Stimulated activated CD8-positive, alpha-beta memory T cell treated with anti-CD3 and anti-CD28 coated beads, Interleukin-15, amount 100 ng/mL, for 1 hour (primary cell): ENCODE measurements around the gene TTC21A.
"Not testable (repeated sequence)": the region's sequence is repeated elsewhere in the genome, so short reads cannot be mapped to it uniquely, and the experiment has no call there.

ENCODE experiments used
- DNase-seq: peaks from one replicate; pipeline ENCODE4 v3.0.0-alpha.2; 2020; ENCODE audit warnings: low read depth

The TTC21A gene

DNA sequence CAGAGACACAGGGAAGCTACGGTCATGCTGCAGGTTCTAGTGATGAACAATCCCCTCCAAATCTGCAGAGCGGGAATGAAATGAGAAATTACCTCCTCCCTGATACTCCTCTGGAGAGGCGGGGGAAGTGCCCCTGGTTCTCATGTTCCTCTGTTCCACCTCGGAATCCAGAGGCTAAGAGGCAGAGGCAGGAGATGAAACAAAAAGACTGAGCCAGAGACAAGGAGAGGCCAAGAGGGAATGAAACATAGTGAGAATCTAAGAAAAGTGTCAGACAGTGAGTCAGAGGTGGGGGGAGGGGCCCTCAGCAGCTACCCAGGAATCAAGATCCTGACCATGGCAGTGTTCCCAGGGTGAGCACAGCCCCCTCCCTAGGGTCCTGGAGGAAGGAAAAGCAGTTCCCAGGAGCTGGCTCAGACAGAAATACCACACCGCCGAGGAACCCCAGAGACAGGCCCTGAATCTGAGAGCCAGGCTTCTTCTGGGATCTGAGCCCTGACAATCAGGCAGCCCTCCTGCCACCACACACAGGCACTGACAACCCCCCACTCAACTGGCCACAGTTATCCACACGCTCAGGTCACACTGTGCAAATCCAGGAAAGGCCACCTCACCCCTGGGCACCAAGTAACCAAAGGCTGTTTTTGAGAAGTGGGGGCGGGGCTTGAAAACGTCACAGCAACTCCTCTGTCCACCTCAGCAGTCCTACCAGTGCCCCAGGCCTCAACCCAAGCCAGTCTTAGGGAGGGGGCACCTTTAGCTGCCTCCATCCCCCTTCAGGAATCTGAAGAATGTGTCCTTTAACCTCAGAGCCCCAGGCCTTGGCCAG is 43.5 kb downstream of the TTC21A start:
- no peak for DNase-seq

DNA sequence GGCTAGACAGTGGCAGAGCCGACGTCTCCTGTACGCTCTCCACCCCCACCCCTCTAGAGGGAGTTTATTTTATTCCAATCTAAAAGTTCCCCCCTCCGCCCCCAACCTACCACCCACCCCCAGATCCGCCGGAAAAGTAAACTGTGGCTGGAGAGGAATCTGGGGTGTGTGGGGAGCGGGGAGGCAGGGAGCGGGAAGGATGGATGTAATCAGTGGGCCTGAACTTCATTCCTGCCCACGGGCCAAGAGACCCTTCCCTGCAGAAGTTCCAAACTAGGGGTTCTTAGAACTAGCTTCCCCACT is 46.4 kb downstream of the TTC21A start:
- no peak for DNase-seq

DNA sequence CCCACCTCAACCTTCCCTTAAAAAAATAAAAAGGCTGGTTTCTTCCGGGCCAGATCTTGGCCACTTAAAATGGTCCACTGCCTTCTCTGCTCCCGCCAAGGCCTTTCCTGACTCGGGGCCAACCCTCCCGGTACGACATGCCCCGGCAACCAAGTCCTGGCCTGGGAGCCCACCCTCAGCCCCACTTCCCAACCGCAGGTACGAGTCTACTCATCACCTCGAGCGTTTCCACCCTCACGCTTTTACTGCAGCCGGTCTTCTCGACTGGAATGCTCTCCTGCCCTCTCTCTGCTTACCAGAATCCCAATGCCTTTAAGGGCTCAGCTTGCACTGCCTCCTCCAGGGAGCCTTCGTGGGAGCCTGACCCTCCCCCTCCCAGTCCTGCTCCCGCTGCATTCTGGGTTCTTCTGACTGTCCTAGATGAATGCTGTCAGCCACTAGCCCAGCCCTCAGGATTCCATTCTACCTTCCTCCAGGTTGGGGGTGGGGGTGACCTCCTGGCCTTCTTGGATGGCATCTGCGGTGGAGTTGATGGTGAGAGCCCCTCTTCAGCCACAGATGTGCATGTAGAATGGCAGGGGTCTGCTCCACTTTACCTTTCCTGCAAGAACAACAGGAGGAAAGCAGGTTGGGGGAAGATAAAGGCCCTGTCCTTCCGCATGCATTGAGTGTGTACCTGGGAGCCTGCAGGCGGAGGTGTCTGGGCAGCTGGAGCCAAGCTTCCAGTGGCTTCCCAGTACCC is 47.0 kb downstream of the TTC21A start:
- DNase-seq, result no peak

DNA sequence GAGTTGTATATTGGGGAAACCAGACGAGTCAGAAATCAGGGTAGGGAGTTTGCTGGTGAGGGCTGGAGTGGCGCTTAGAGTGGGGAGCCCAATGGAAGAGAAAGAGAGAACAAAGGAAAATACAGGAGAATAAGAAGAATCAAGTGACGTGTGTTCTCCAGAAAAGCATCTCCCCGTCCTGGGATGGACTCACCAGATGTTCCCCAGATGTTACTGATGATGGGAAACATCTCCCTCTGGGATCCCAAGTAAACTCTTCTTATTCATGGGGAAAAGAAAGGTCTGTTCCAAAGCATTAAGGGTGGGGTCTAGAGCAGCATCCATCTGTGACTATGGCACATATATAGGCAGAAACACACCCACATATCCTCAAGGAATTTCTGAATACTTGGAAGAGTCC is 48.9 kb downstream of the TTC21A start:
- no peak for DNase-seq

- no peak for DNase-seq
Measured at GRCh38 chr3:39157359-39157758, 49.9 kb downstream of the TTC21A start.

DNA sequence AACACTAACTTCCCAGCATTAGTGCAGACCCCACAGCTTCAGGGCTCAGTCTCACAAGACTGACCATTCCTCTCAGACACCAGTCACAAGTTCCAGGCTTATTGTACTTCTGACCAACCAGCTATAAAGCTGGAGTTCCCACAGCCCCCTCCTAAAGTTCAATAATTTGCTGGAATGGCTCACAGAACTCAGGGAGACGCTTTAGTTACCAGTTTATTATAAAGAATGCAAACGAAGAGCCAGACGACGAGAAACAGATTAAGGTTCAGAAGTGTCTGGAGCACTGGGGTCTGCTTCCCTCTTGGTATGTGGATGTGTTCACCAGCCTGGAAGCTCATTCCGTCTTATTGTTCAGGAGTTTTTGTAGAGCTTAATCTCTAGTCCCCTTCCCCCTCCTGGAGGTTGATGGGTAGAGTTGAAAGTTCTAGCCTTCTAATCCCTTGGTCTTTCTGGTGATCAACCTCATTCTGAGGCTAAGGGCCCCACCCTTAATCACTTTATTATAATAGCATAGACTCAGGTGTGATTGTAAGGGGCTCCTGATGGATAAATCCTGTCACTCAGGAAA is 50.8 kb downstream of the TTC21A start:
- no peak for DNase-seq

DNA sequence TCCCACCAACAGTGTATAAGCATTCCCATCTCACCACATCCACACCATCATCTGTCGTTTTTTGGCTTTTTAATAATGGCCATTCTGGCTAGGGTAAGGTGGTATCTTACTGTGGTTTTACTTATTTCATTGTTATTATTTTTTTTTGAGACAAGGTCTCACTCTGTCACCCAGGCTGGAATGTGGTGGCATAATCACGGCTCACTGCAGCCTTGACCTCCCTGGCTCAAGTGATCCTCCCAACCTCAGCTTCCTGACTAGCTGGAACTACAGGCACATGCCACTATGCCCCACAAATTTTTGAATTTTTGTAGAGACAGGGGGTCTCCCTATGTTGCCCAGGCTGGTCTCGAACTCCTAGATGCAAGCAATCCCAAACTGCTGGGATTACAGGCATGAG is 56.9 kb downstream of the TTC21A start:
- no peak for DNase-seq

GRCh38 chr3:39165518-39165917 is 58.0 kb downstream of the TTC21A start:
- no peak for DNase-seq

DNA sequence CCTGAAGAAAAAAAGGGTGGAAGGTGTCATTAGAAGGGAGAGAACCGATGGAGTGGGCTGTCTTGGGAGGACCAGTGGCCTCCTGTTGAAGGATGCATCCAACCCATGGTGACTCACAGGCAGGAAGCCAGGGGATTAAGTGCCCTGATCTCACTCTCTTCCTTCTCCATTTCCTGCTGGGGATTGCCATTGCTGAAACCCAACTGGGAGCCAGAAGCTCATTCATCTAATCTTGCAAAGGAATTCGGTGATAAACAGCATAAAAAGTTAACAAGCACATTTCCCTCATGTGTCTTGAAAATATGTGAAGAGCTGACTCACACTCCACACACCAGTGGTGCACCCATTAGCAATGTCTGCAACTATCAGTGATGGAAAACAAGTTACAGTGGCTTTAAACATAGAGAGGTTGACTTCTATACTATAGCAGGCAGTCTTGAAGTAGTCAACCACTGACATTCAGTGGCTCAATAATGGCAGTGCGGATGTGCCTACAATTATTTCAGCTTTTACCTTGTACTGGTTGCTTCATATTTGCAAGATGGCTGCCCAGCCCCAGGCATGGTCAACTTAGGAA is 58.7 kb downstream of the TTC21A start:
- DNase-seq, result no peak

- DNase-seq, result no peak
Measured at GRCh38 chr3:39166932-39167532, 59.6 kb downstream of the TTC21A start.

DNA sequence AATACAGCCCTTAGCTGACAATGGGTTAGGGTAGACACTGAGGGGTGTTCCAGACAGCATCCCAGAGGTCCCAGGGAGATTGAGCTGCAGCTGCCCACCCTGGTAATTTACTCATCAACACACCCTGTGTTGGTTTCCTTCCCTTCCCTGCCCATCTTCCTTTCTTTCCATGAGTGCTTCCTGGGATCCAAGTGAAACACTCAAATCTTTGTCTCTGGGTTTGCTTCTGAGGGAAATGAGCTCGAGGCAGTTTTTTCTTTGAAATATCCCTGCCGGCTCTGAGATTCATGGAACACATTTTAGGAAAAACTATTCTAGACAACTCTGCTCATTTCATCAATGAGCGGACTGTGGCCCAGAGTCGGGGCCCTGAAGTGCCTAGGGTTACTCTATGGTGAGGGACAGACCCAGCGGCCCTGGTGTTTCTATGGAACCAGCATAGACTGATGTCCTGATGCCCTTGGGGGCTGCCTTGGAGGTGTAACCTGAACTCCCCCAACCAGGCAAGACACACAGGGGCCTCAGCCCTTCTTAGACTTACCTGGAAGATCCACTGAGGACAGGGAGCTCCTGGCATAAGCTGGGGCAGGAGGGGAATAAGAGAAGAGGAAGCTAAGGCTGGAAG is 60.8 kb downstream of the TTC21A start:
- DNase-seq, result no peak

GRCh38 chr3:39169712-39170111 is 62.2 kb downstream of the TTC21A start:
- DNase-seq, result no peak

GRCh38 chr3:39170461-39170860 is 63.0 kb downstream of the TTC21A start:
- no peak for DNase-seq

- not testable (repeated sequence) for DNase-seq
Measured at GRCh38 chr3:39170877-39171276, 63.4 kb downstream of the TTC21A start.

DNA sequence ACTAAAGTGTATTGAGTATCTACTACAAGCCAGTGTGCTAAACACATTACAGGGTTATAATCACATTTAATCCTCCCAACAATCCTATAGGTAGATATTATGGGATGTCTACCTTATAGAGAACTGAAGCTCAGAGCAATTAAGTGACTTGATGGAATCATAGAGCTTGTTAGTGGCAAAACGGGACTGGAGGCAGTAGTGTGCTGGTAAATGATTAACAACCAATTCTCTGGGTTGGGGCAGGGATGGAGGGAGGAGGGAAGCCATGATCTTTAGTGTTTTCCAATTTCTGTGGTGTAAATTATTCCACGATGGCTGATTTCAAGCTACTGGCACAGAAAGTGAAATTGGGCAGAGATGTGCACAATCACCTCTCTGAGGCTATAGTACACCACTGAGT is 64.4 kb downstream of the TTC21A start:
- DNase-seq, result no peak

- DNase-seq, result no peak
Measured at GRCh38 chr3:39173318-39174125, 66.0 kb downstream of the TTC21A start.

DNA sequence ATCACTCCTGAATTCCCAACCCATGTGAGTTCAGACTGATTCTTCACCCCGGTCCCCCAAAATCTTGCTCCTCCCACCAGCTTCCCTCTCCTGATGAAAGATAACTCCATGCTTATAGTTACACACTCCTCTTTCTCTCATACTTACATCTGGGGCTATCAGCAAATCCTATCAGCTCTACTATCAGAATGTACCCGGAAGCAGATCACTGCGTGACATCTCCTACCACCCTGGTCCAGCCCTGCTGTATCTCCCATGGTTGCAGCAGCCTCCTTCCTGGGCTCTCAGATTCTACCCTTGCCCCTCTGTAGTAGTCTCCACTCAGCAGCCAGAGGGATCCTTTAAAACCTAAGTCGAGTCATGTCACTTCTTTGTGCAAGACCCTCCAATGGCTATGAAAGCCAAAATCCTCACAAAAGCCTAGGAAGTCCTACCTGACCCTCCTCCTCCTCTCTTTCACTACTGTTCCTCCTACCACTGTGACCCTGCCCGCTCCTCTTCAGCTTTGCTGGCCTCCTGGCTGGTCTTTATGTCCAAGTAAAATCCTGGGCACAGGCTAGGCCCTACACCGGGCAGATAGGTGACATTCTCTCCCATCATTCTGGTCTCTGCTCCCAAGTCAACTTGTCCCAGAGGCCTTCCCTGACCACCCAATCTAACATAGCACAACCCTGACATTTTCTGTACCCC is 68.7 kb downstream of the TTC21A start:
- DNase-seq, result no peak

GRCh38 chr3:39177708-39178332 is 70.3 kb downstream of the TTC21A start:
- DNase-seq, result peak; percentile 69

- DNase-seq, result no peak
Measured at GRCh38 chr3:39178553-39178952, 71.1 kb downstream of the TTC21A start.

- no peak for DNase-seq
Measured at GRCh38 chr3:39180183-39180545, 72.7 kb downstream of the TTC21A start.
